Measurements from ENCODE around the gene IQCH.

DNA sequence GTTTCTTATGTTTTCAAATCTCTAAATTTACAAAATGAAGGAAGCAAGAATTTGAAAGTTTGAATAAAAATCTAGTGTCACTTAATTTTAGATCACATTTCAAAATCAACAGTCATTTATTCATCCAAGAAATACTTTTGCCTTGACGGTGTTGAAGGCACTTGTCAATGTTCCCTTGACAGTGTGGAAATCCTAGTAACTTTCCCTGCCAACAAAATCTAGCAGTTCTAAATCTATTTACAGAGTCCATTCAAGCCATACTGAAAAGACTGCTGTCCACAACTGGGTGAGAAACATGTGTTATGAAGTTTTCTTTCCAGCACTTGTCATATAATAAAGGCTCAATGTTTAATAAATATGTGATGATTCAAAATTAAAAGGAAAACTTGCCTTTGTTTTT is 279.3 kb downstream of the IQCH start:
- TF ChIP-seq CHD2 (IDR thresholded peaks at IDR 0.05; ENCODE audit: low read length, partially characterized antibody) (no peak), NR3C1 (IDR thresholded peaks at IDR 0.05) (no peak)
- TF ChIP-seq, protein P1, sequence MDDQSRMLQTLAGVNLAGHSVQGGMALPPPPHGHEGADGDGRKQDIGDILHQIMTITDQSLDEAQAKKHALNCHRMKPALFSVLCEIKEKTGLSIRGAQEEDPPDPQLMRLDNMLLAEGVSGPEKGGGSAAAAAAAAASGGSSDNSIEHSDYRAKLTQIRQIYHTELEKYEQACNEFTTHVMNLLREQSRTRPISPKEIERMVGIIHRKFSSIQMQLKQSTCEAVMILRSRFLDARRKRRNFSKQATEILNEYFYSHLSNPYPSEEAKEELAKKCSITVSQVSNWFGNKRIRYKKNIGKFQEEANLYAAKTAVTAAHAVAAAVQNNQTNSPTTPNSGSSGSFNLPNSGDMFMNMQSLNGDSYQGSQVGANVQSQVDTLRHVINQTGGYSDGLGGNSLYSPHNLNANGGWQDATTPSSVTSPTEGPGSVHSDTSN (IDR thresholded peaks at IDR 0.05), result no peak

Measured in A549 (cell line).